ENCODE data around the gene NTMT1.

GRCh38 chr9:129624947-129625346 lies 1.0 kb upstream of the NTMT1 start:
- no peak for TF ChIP-seq CTCF (IDR thresholded peaks at IDR 0.05; ENCODE audit: insufficient read depth, low read depth, low read length)
- no peak for TF ChIP-seq EZH2 (IDR thresholded peaks at IDR 0.05; ENCODE audit: insufficient read depth, low read length)
